Right forelimb (tissue), 1 donor: ENCODE data around the gene ARGLU1.
"Not testable (repeated sequence)": the region's sequence is repeated elsewhere in the genome, so short reads cannot be mapped to it uniquely, and the experiment has no call there.

Experiments
- DNase-seq: peaks from one replicate; pipeline ENCODE4 v3.0.0-alpha.2; 2018

ARGLU1 gene, protein sequence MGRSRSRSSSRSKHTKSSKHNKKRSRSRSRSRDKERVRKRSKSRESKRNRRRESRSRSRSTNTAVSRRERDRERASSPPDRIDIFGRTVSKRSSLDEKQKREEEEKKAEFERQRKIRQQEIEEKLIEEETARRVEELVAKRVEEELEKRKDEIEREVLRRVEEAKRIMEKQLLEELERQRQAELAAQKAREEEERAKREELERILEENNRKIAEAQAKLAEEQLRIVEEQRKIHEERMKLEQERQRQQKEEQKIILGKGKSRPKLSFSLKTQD

DNA sequence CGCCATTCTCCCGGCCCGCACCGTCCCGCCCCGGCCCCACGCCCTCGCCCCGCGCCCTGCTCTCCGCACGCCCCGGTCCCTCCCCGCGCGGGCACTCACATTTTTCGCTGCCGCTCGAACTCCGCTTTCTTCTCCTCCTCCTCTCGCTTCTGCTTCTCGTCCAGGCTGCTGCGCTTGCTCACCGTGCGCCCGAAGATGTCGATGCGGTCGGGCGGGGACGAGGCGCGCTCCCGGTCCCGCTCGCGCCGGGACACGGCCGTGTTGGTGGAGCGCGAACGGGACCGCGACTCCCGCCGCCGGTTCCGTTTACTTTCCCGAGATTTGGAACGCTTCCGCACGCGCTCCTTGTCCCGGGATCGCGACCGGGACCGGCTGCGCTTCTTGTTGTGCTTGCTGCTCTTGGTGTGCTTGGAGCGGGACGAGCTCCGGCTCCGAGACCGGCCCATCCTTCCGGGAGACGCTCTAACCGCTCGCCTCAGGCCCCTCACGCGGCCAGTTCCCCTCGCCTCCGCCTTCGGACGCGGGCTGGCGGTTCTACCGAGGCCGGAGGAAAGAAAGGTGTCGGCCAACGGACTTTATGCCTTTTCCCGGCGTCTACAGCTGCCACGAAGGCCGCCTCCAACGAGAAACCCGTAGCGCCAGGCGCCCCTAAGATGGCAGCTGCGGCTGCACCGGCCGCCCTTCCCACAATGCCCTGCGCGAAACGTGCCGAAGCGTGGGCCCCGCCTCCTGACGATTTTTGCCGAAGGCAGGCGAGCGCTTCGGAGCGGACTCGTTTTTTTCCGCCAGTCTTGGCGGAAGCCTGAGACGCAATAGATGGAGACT lies at the start of gene ARGLU1:
TSS of gene ARGLU1 (minus strand) at position 664 of the 825 bp plus-strand sequence. CDS start at position 446, 218 bp downstream.
- peak; percentile 96 for DNase-seq

DNA sequence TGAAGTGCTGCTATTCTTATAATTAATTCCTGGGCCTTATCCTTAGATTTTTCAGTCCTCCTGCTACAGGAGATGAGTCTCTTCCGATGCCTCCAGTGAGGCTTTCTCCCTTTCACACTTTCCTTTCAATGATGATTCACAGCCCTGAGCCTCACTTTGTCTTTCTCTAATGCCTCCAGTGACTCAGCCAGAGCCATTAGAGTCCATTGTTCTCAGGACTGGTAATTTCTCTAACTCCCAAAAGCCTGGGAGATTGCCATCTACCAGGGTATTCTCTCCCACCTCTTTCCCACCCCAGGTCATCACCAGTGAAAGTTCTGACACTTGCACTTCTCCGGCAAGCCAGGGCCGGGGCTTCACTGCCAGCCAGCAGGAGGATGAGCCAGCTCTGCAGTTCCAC lies 49.6 kb upstream of the ARGLU1 start:
- DNase-seq: no peak

DNA sequence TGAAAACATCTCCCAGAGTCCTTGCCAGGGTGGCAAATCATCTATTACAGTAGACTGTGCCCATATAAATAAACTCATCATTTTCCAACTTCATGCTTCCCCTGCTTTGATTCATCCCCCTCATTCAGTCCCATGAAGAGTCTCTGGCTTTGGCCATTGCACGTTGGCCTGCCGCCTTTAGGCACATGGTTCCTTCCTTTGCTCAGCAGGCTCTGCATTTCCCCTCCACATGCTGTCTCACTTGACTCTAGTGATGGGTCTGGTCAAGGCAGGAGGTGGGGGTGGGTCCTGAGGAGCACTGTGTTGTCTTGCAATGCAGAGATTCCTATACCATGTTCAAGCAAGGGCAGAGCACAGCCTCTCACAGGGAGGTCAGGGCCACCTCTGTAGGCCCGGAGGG lies 48.8 kb upstream of the ARGLU1 start:
- no peak for DNase-seq

DNA sequence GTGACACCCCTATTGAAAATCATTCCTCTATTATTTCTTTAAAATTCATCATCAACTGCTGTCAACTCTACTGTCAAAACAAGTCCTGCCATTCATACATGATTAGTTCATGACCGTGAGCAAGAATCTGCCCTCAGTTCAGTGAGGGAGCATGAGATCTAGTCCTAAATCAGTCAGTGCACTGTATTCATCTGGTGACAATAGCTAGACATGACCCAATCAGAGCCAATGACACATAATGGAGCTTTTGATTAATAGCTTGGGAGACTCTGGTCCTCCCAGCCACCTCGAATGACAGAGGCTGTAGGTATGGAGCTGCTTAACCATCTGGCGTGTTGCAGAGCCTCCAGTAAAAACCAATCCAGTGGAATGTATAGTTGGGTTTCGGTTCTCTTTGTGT lies 46.9 kb upstream of the ARGLU1 start:
- DNase-seq: no peak

DNA sequence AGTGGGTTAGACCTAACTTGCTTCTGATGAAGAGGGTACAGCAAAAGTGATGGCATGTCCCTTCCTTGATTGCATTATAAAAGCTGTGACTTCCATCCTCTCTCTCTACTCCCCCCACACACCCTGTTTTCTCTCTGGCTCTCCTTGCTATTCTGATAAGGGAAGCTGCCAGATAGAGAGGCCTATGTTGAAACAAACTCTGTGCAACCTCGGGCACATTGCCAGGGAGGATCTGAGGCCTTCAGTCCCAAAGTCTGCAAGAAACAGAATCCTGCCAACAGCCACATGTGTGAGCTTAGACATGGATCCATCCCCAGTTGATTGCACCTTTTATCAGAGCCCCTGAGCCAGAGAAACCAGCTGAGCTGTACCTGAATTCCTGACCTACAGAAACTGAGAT lies 44.8 kb upstream of the ARGLU1 start:
- DNase-seq: no peak

DNA sequence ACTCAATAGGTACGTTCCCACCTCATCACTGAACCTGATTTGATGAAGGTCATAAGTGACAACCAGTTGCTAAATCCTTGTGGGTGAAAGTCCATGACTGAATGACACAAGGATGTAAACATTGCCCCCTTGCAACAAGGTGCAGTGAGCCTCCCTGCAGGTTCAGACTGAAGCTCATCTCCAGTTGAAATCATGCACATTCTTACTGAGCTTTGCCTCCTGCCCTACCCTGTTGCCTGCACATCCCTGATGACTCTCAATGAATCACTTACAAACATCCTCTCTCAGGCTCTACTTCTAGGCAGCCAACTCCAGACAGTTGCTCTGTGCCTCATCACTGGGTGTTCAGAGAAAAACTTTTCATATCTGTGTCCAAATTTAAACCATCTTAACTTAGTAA lies 42.5 kb upstream of the ARGLU1 start:
- no peak for DNase-seq

DNA sequence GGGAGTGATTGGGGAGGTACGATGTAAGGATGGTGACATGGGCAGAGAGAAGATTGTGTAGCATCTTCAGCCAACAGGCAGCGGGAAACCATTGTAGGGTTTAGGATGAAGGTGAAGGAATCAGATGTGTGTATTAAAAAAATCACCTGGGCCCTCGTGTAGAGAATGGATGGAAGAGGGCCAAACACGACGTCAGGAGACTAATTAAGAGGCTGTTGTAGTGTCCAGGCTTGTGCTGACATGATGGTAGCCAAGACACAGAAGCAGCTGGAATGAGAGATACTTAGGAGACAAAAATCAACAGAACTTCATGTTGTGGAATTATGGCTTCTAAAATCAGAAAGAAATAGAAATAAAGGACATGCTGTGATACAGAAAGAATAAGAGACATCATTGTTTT lies 41.2 kb upstream of the ARGLU1 start:
- no peak for DNase-seq

DNA sequence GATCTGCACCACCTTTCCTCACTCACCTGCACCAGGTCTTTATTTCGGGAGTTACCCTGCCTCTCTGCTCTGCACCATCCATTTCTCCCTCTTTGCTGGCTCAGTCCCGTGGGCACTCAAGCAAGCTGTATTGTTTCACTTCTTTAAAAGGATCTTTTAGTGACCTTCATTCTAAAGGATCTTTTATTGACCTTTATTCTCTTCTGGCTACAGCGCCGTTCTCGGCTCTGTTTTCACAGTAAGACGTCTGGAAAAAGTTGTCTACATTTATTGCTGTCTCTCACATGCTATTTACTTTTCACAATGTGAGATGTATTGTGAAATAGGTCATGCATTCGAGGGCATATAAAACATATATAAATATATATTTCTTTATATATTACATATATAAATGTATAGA lies 35.6 kb upstream of the ARGLU1 start:
- no peak for DNase-seq

DNA sequence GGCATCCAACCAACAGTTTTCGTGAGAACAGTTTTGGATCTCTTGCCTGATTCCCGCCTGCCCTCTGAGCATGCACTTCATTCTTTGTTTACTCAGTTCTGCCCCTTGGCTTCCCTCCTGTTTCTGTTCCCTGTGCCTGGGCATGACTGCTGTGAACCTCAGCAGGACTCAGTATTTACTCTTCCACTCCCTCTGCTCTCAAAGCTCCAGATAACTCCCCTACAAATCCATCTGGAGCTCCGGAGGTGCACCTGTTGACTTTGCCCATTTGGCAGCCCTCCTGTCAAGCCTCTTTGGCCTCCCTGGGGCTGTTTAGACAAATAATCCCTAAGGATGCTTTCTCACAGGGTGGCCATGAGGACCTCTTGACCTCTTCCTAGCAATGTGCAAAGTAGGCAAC lies 34.2 kb upstream of the ARGLU1 start:
- DNase-seq: no peak

DNA sequence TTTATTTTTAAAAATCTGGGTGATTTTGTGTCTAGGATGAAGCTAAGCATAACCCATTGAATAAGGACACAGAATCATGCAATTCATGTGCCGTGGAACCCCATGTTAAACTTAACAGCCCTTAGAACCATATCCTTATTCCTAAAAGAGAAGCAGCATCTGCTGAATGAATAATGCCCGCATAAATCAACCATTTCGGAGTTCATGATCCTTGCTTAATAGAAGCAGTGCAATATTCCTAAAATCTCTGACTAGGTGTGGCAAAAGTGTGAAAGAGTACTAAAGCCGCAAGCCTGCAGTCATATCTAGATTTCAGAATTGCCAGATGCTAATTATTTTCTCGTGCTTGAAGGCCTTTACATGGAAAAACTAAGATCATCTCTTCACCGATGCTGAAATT lies 33.6 kb upstream of the ARGLU1 start:
- no peak for DNase-seq

DNA sequence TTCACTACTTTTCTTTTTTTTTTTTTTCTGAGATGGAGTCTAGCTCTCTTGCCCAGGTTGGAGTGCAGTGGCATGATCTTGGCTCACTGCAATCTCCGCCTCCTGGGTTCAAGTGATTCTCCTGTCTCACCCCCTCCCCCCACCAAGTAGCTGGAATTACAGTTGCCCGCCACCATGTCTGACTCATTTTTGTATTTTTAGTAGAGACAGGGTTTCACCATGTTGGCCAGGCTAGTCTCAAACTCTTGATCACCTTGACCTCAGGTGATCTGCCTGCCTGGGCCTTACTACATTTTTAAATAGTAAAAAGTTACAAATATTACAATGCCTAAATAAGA lies 32.8 kb upstream of the ARGLU1 start:
- not testable (repeated sequence) for DNase-seq

DNA sequence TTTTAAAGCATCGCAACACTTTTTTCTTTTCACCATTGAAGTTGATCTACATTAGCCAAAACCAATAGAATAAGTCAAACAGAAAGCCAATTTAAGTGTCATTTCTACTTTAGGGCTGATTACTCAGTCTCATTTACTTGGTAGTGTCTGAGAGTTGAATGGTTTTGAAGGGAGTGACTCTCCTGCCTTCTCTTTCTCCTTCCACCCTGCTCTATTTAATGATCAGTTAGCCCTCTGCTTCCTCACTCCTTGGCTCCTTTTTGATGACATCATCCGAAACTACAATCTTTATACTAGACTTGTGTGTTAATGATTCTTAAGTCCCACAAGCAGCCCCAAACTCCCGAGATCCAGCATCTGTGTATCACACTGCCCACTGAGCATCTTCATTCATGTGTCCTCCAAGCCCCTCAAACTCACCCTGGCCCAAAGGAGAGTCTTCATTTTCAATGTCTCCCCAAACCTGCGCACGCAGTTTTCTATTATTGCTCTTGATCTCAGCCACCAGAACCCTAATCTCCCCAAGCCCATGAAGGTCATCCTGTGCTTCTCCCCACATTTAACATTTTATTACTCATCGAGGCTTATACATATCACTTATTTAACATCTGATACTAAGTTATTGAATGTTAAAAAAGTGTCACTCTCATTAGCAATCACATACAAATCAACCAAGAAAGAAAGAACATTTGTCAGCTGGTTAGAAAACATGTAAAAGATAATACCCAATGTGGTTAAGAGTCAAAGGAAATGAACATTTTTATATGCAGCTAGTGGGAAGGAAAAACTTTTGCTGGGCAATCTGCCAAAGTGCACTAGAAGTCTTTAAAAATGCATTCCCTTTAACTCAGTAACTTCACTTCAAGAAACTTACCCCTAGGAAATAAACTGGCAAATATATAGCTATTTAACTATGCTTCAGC lies 32.2 kb upstream of the ARGLU1 start:
- no peak for DNase-seq

DNA sequence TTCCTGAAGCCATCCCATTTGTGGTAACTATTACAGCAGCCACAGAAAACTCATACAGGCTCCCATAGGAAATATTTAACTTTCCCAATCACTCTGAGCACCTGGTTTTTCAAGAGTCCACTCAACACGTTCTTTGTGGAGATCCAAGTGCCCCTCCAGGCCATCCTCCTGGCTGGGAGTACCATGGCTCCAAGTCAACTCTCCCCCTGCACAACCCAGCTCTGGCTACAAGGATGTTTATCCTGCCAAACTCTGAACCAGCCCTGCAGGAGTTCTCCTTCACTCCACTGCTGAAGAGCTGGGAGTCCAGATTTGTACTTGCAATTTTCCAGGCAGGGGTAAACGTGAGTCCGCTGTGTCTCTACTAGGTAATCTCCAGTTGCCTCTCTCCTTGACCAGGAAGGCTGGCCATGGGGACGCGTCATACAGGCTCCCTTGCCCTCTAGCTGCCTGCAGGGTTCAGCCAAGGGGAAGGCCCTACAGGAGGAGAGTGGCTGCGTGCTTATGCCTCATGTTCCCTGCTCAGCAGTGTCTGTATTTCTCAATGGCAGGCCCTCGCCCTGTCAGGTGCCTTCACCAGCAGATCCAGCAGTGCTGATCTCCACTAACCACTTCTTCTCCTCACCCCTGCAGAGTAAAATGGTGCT lies 29.9 kb upstream of the ARGLU1 start:
- DNase-seq: no peak

DNA sequence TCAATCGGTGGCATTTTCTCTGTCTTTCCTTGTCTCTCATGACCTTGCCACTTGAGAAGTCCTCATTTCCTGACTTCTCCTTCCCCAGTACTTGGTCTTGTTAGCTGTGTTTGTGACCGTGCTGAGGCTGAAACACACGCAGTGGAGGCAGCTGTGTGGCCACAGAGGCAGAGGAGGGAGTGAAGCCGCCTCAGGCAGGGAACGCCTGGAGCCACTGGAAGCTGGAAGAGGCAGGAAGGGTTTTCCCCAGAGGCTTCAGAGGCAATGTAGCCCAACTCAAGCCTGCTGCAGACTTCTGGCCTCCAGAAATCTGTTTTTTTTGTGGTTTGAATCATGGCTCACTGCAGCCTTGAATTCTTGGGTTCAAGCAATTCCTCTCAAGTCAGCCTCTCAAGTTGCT lies 29.2 kb upstream of the ARGLU1 start:
- DNase-seq: no peak

DNA sequence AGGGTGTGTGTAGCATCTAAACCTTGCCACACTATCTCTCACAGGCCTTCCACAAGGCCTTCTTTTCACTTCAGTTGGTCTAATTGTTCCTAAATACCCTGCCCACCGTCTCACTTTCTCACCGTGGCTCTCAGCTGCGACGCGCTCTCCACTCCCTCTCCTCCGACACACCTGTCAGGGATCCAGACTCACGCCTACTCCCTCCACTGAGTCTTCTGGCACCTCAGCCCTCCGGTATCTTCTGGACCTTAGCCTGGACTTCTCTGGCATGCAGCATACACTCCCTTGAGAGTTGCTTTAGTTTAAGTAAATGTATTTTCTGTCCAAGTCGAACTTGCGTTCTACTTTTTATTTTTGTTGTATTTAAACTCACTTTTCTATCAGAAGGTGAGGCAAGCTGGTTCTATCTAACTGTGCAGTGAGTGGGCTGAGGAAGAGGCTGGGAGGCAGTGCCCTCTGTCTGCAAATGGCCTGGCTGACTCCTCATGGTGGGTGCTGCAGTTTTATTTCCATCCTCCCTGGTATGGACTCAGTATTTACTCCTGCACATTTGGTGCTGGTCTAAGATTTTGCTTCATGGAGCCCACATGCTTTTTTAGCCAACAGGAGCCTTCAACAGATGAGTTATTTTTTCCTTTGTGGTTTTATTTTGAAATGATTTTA lies 28.5 kb upstream of the ARGLU1 start:
- no peak for DNase-seq

DNA sequence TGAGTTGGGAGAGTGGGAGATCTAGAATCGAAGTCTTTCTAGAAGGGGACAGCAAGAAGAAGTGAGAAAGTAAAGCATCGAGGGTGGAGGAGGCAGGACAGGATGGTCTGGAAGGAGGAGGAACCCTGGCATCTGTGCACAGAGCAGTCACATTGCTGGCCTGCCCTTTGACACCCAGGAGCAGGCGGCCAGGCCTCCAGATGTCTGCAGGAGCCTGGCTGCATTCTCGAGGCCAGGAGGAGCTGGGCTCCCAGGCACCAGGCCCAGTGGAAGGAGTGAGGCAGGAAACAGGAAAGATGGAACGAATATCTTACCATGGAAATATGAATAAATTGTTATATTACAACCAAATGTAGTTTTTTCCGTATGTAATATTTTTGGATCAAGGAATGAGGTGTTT lies 27.7 kb upstream of the ARGLU1 start:
- DNase-seq: no peak

DNA sequence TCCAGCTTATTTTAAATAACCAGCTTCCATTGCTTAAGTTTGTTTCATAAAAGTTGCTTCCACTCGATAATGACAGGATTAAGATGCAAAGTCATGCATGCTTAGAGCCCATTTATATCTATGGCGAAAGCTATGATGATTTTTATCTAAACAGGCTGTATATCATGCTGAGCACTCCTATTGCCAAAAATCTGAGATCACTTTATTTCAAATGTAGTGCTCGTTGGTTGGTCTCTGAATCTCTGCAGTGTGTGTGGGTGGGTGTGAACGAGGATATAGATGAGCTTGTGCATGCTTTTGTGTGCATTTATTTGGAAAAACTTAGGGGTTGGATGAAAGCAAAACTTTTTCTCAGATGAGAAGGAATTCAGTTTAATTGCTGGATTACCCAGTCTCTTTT lies 27.0 kb upstream of the ARGLU1 start:
- DNase-seq: no peak

DNA sequence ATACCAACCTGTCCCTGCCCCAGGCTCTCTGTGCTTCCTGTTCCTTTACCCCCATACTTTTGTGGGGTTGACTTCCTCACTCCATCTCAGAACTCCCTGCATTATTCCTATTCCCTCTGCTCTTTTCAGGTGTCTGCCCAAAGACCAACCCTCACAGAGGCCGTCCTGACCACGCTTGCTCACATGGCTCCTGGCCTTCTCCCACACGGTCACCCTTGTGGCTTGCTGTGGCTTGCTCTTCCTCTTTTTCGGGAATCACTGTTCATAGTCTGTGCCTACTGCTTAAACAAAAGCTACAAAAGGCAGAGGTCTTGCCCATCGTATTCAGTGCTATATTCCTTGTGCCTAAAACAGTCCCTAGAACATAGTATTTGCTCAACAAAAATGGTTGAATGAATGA lies 25.2 kb upstream of the ARGLU1 start:
- no peak for DNase-seq

DNA sequence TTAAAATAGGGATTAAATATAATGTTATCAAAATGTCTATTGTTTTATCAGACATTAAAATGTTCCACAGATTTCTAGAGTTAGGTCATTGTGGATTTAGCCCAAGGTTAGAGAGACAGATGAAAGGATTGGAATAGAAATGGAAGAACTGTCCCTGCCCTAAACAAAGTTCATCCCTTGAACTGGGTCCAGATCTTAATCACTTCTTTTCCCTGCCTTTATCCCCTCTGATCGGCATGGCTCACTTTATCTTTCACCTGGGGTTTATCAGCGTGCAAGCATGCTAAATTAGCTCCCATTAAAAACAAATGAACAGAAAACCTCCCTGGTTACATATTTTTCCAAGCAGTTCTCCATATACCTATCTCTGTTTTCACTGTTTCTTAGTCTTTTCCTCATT lies 23.4 kb upstream of the ARGLU1 start:
- DNase-seq: no peak

DNA sequence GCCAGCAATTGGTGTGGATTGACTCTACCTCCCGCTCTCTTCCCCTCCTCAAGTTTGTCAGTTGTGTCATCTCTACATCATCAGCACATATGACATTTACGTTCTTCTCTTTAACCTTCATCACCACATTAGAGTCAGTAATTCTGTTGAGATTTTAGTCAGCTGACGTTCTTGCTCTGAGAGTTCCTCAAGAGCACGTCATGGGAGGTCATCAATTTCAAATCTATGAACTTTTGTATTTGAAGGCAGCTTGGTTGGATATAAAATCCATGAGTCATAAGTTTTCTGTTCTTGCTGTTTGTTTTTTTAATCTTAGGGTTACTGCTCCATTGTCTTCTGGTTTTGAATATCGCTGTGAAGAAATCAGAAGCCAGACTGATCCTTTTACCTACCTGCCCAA lies 21.8 kb upstream of the ARGLU1 start:
- DNase-seq: no peak

DNA sequence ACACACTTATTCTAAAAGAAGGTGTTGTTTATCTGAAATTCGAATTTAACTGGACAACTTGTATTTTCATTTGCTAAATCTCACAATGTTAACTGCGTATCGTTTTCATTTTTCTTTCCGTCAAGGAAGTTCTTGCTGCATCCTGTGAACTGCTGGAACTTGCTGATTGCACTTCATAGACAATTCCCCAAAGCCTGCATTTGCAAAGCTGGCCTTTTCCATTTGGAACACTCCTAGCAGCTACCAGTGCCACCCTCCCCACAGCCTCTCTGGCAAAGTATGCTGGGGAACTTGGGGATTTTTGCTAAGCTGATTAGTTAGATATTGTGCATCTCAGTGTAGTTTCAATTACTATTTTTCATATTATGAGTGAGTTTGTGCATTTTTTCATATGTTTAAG lies 20.4 kb upstream of the ARGLU1 start:
- DNase-seq: no peak

DNA sequence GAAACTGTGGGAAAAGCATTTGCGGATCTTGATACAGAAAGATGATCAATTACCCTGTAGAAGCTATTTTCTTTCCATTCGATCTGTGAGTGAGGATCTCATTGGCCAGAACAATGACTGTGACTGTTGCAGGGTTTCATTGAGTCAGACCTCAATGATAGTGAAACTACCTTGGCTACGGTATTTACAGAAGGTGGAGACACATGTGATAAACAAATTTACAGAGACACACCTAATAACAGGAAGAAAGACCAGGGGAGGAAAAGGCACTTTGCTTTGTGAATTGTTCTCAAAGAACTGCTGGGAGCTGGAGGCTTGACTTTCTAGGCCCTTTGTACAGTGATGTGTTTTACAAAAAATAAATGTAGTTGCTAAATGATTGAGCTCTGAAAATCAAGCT lies 19.9 kb upstream of the ARGLU1 start:
- DNase-seq: no peak
